ENCODE results near the gene TTC16. TPM values are rescaled to one million over a fixed set of nuclear protein-coding genes. Genes with fewer than 3 reads are reported as not detected.

TTC16 gene
- total and polyA plus RNA-seq, 2 experiments from 2014 or later, result not detected

DNA sequence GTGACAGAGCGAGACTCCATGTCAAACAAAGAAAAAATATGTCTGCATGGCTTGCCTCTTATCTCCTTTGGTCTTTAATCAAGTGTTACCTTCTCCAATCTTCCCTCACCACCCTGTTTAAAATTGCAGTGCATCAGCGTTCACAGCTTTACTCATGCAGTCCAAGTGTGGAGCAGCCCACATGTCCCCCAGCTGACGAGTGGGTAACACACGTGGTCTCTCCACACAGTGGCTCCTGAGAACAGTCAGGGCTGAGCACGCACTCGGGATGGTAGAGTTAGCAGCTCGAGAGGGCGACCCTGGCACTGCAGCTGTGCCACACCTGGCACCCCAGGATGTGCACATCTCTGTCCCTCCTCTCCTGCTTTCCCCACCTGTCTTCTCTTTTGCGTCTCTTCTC, 35.0 kb upstream of the TTC16 start:
- TF ChIP-seq EZH2phosphoT487 (IDR thresholded peaks at IDR 0.05; ENCODE audit: low read depth, severe bottlenecking, unreplicated experiment) (no peak), EZH2 (IDR thresholded peaks at IDR 0.05; ENCODE audit: borderline replicate concordance) (no peak)
- TF ChIP-seq, protein P1, sequence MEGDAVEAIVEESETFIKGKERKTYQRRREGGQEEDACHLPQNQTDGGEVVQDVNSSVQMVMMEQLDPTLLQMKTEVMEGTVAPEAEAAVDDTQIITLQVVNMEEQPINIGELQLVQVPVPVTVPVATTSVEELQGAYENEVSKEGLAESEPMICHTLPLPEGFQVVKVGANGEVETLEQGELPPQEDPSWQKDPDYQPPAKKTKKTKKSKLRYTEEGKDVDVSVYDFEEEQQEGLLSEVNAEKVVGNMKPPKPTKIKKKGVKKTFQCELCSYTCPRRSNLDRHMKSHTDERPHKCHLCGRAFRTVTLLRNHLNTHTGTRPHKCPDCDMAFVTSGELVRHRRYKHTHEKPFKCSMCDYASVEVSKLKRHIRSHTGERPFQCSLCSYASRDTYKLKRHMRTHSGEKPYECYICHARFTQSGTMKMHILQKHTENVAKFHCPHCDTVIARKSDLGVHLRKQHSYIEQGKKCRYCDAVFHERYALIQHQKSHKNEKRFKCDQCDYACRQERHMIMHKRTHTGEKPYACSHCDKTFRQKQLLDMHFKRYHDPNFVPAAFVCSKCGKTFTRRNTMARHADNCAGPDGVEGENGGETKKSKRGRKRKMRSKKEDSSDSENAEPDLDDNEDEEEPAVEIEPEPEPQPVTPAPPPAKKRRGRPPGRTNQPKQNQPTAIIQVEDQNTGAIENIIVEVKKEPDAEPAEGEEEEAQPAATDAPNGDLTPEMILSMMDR (IDR thresholded peaks at IDR 0.05; ENCODE audit: poor library complexity), result no peak
- over 99% methylated on average over 9 of the region's 9 CpGs for WGBS (ENCODE audit: low lambda C conversion rate, missing lambda C conversion rate)
- Histone ChIP-seq H3K36me3 (replicated peaks; ENCODE audit: insufficient read depth, low read depth) (no peaks in the 10 kb centered on the region), H3K4me2 (no peak overlapping the region), H3K9me3 (ENCODE audit: low read depth) (no peaks in the 10 kb centered on the region), H3K4me1 (ENCODE audit: insufficient read depth) (no peaks in the 10 kb centered on the region), H3K27me3 (no peaks in the 10 kb centered on the region), H3K79me2 (no peaks in the 10 kb centered on the region), H3K9me2 (replicated peaks; ENCODE audit: insufficient read depth) (no peaks in the 10 kb centered on the region), H2AFZ (no peak overlapping the region), H4K20me1 (ENCODE audit: insufficient read depth, poor library complexity, severe bottlenecking) (no peaks in the 10 kb centered on the region), H3K4me3 (no peak overlapping the region), H3K27ac (no peak overlapping the region)
- no peak for DNase-seq (ENCODE audit: low spot score)

DNA sequence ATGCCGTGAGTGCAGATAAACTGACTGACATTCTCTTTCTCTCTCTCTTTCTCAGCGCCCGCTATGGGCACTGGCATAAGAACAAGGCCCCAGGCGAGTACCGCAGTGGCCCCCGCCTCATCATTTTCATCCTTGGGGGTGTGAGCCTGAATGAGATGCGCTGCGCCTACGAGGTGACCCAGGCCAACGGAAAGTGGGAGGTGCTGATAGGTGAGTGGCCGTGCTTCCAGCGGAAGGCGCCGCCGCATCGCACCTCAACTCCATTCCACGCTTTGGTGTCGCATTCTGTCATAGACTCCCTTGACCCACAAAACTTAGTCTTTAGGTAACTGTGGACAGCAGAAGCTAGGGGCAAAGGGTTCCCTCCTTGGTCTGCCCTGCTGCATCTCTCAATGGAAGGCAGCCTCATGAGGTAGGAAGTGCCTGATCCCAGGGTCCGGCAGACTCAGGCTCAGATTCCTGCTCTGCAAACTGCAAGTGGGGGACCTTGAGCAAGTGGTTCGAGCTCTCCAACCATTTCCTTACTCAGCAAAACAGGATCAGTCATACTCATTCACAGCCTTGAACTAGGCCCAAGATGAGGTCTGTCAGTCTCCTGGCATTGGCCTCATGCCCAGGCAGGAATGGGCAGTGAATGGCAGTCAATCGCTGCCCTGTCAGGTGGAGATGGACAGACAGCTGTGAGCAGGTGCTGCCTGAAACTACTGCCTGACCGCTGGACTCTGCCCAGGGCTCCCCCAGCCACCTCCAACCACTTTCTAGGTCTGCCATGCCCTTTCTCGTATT, 33.3 kb upstream of the TTC16 start:
- Histone ChIP-seq H3K4me3 (no peak overlapping the region), H3K27me3 (no peaks in the 10 kb centered on the region), H3K27ac (no peak overlapping the region), H3K36me3 (replicated peaks; ENCODE audit: insufficient read depth, low read depth) (no peaks in the 10 kb centered on the region), H2AFZ (no peak overlapping the region), H3K79me2 (no peaks in the 10 kb centered on the region), H4K20me1 (ENCODE audit: insufficient read depth, poor library complexity, severe bottlenecking) (no peaks in the 10 kb centered on the region), H3K9me2 (replicated peaks; ENCODE audit: insufficient read depth) (no peaks in the 10 kb centered on the region), H3K4me1 (ENCODE audit: insufficient read depth) (no peaks in the 10 kb centered on the region), H3K9me3 (ENCODE audit: low read depth) (no peaks in the 10 kb centered on the region), H3K4me2 (no peak overlapping the region)
- no peak for DNase-seq (ENCODE audit: low spot score)
- 95% methylated on average over 23 of the region's 23 CpGs for WGBS (ENCODE audit: low lambda C conversion rate, missing lambda C conversion rate)
- TF ChIP-seq, protein P1 (IDR thresholded peaks at IDR 0.05; ENCODE audit: poor library complexity), result no peak
- TF ChIP-seq EZH2 (IDR thresholded peaks at IDR 0.05; ENCODE audit: borderline replicate concordance) (no peak), EZH2phosphoT487 (IDR thresholded peaks at IDR 0.05; ENCODE audit: low read depth, severe bottlenecking, unreplicated experiment) (no peak)

DNA sequence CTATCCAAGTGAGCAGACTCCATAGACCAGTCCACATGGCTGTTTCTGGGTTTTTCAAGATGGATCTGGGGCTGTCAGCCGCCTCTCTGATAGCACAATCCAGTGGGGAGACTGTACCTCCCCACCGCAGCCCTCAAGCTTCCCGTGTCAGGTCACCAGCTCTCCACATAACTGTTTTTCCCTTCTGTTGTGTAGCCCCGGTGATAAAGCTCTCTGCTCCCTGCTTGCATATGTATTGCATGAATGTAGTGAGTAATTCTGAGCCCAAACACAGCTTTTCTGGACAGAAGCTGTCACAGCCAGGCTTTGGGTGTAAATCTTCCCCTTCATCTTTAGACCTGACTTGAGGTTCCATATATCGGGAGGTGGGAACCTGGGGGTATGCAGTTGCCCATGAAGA, 32.2 kb upstream of the TTC16 start:
- Histone ChIP-seq H3K79me2 (no peaks in the 10 kb centered on the region), H3K4me2 (no peak overlapping the region), H3K4me1 (ENCODE audit: insufficient read depth) (no peaks in the 10 kb centered on the region), H3K27me3 (no peaks in the 10 kb centered on the region), H3K9me3 (ENCODE audit: low read depth) (no peaks in the 10 kb centered on the region), H3K27ac (no peak overlapping the region), H3K4me3 (no peak overlapping the region), H3K9me2 (replicated peaks; ENCODE audit: insufficient read depth) (no peaks in the 10 kb centered on the region), H2AFZ (no peak overlapping the region), H4K20me1 (ENCODE audit: insufficient read depth, poor library complexity, severe bottlenecking) (no peaks in the 10 kb centered on the region), H3K36me3 (replicated peaks; ENCODE audit: insufficient read depth, low read depth) (no peaks in the 10 kb centered on the region)
- DNase-seq (ENCODE audit: low spot score), result peak; percentile 23
- TF ChIP-seq EZH2phosphoT487 (IDR thresholded peaks at IDR 0.05; ENCODE audit: low read depth, severe bottlenecking, unreplicated experiment), result no peak
- TF ChIP-seq, protein P1 (IDR thresholded peaks at IDR 0.05; ENCODE audit: poor library complexity), result no peak
- TF ChIP-seq EZH2 (IDR thresholded peaks at IDR 0.05; ENCODE audit: borderline replicate concordance), result no peak
- WGBS (ENCODE audit: low lambda C conversion rate, missing lambda C conversion rate), result 86% methylated on average over 5 of the region's 5 CpGs

All from hepatocyte (in vitro differentiated cells).